KMS-11 (cell line): Measurements from ENCODE around the gene PUSL1.

Experiments
- H2AFZ ChIP-seq: fragments of 200-600 bp; sonication (generic); 2 replicates; pipeline ENCODE4 v1.6.1; 2016; ENCODE audit warnings: antibody characterized with exemption, mixed run types, low read depth
- H3K27ac ChIP-seq: fragments of 200-600 bp; sonication (generic); 2 replicates; pipeline ENCODE4 v1.6.1; 2016; ENCODE audit warnings: mild to moderate bottlenecking, mixed run types
- H3K27me3 ChIP-seq: fragments of 200-600 bp; sonication (generic); 2 replicates; pipeline ENCODE4 v1.6.1; 2017; ENCODE audit warnings: mild to moderate bottlenecking, low read depth, mixed run types, moderate library complexity; ENCODE audit not compliant: insufficient read depth
- H3K36me3 ChIP-seq: fragments of 200-600 bp; sonication (generic); 2 replicates; pipeline ENCODE4 v1.6.1; 2017; ENCODE audit warnings: mild to moderate bottlenecking, mixed run types; ENCODE audit not compliant: insufficient read depth
- H3K4me1 ChIP-seq: fragments of 200-600 bp; sonication (generic); 2 replicates; pipeline ENCODE4 v1.6.1; 2016; ENCODE audit warnings: mild to moderate bottlenecking, low read depth, mixed run types; ENCODE audit not compliant: poor library complexity, severe bottlenecking
- H3K4me2 ChIP-seq: fragments of 200-600 bp; sonication (generic); 2 replicates; pipeline ENCODE4 v1.7.0; 2016; ENCODE audit warnings: mild to moderate bottlenecking, mixed run types
- H3K4me3 ChIP-seq: fragments of 200-600 bp; sonication (generic); IDR thresholded peaks from 2 replicates; pipeline ENCODE4 v1.6.1; 2017; ENCODE audit warnings: low read depth, low read length, mixed read lengths; ENCODE audit not compliant: insufficient read depth
- H3K79me2 ChIP-seq: fragments of 200-600 bp; sonication (generic); 2 replicates; pipeline ENCODE4 v1.6.1; 2016; ENCODE audit warnings: low read depth, mixed run types; ENCODE audit not compliant: insufficient read depth
- H3K9ac ChIP-seq: fragments of 200-600 bp; sonication (generic); 2 replicates; pipeline ENCODE4 v1.6.1; 2016; ENCODE audit warnings: mild to moderate bottlenecking, mixed run types
- H4K20me1 ChIP-seq: fragments of 200-600 bp; sonication (generic); 2 replicates; pipeline ENCODE4 v1.6.1; 2016; ENCODE audit warnings: mild to moderate bottlenecking, mixed run types; ENCODE audit not compliant: insufficient read depth
- TF ChIP-seq, protein P1 (sequence below): fragments of 200-600 bp; sonication (generic); conservative IDR thresholded peaks from 2 replicates; pipeline ENCODE4 v1.6.1; 2017; ENCODE audit warnings: low read depth, mild to moderate bottlenecking, antibody characterized with exemption, low read length, moderate library complexity, mixed read lengths

PUSL1 gene

GRCh38 chr1:1274931-1275431, 33.4 kb upstream of the PUSL1 start:
- Histone ChIP-seq H3K27me3 (no peaks in the 10 kb centered on the region; the same call in 1 of the 2 replicates), H2AFZ (peak overlapping the region; percentile 93; the same call in 1 of the 2 replicates), H3K27ac (no peak overlapping the region), H3K9ac (no peak overlapping the region), H4K20me1 (peaks cover 4% of the 10 kb centered on the region; the same call in 1 of the 2 replicates), H3K4me3 (no peak overlapping the region), H3K36me3 (0 out of 2 replicates have a peak, but pooled peaks cover 3% of the 10 kb centered on the region), H3K4me2 (no peak overlapping the region), H3K79me2 (peaks cover 34% of the 10 kb centered on the region), H3K4me1 (peaks cover 14% of the 10 kb centered on the region)
- TF ChIP-seq, protein P1, sequence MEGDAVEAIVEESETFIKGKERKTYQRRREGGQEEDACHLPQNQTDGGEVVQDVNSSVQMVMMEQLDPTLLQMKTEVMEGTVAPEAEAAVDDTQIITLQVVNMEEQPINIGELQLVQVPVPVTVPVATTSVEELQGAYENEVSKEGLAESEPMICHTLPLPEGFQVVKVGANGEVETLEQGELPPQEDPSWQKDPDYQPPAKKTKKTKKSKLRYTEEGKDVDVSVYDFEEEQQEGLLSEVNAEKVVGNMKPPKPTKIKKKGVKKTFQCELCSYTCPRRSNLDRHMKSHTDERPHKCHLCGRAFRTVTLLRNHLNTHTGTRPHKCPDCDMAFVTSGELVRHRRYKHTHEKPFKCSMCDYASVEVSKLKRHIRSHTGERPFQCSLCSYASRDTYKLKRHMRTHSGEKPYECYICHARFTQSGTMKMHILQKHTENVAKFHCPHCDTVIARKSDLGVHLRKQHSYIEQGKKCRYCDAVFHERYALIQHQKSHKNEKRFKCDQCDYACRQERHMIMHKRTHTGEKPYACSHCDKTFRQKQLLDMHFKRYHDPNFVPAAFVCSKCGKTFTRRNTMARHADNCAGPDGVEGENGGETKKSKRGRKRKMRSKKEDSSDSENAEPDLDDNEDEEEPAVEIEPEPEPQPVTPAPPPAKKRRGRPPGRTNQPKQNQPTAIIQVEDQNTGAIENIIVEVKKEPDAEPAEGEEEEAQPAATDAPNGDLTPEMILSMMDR: no peak

DNA sequence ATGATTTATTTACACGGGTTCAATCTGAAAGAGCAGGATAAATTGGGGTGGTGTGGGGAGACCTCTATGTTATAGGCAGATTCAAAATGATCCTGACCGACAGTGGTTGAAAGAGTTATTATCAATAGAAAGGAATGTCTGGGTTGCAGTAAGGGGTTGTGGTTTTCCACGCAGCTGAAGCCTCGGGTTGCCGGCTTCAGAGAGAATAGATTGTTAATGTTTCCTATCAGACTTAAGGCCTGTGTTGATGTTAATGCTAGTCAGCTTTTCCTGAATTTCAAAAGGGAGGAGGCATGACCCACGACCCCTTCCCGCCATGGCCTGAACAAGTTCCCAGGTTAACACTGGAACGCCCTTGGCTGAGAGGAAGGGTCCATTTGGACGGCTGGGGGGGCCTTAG, 32.6 kb upstream of the PUSL1 start:
- TF ChIP-seq, protein P1: no peak
- no peaks in the 10 kb centered on the region; the same call in 1 of the 2 replicates for H3K27me3 ChIP-seq
- peaks cover 26% of the 10 kb centered on the region for H3K79me2 ChIP-seq
- no peak overlapping the region for H3K4me2 ChIP-seq
- no peak overlapping the region for H3K9ac ChIP-seq
- no peak overlapping the region for H3K4me3 ChIP-seq
- peaks cover 4% of the 10 kb centered on the region; the same call in 1 of the 2 replicates for H4K20me1 ChIP-seq
- peaks cover 14% of the 10 kb centered on the region for H3K4me1 ChIP-seq
- H3K36me3 ChIP-seq: 0 out of 2 replicates have a peak, but pooled peaks cover 3% of the 10 kb centered on the region
- no peak overlapping the region for H2AFZ ChIP-seq
- no peak overlapping the region for H3K27ac ChIP-seq

DNA sequence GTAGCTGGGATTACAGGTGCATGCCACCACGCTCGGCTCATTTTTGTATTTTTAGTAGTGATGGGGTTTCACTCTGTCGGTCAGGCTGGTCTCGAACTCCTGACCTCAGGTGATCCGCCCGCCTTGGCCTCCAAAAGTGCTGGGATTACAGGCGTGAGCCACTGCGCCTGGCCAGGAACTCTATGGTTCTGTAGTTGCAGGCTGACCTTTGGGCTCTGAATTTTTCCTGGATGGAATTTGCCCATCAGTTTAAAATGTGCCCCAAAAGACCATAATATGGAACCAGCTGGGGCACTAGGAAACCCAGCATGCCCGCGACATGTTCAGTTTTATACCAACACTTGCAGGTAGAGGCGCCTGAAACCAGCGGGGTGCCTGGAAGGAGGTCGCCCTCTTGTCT, 29.8 kb upstream of the PUSL1 start:
- Histone ChIP-seq H4K20me1 (no peaks in the 10 kb centered on the region), H2AFZ (no peak overlapping the region), H3K4me3 (no peak overlapping the region), H3K4me2 (no peak overlapping the region), H3K4me1 (peaks cover 1% of the 10 kb centered on the region), H3K27ac (no peak overlapping the region), H3K27me3 (peaks cover 6% of the 10 kb centered on the region; the same call in 1 of the 2 replicates), H3K9ac (no peak overlapping the region), H3K36me3 (no peaks in the 10 kb centered on the region), H3K79me2 (no peaks in the 10 kb centered on the region)
- TF ChIP-seq, protein P1: no peak

GRCh38 chr1:1279028-1279427, 29.4 kb upstream of the PUSL1 start:
- Histone ChIP-seq H4K20me1 (no peaks in the 10 kb centered on the region), H3K27me3 (peaks cover 6% of the 10 kb centered on the region; the same call in 1 of the 2 replicates), H3K4me2 (no peak overlapping the region), H3K79me2 (no peaks in the 10 kb centered on the region), H3K4me3 (no peak overlapping the region), H3K27ac (no peak overlapping the region), H3K4me1 (peaks cover 3% of the 10 kb centered on the region), H3K36me3 (no peaks in the 10 kb centered on the region), H3K9ac (no peak overlapping the region), H2AFZ (no peak overlapping the region)
- TF ChIP-seq, protein P1: no peak
